K562 (cell line): ENCODE results near the gene PBX2. TPM values are rescaled to one million over a fixed set of nuclear protein-coding genes. Genes with fewer than 3 reads are reported as not detected.

Experiments used
- BMI1 ChIP-seq: fragments of 150-350 bp; IDR thresholded peaks from 2 replicates; pipeline ENCODE4 v1.6.1; 2014; ENCODE audit warnings: low read length
- CCNT2 ChIP-seq: IDR thresholded peaks from 2 replicates; pipeline ENCODE4 v1.6.1; 2011; ENCODE audit warnings: borderline replicate concordance, low read depth, mild to moderate bottlenecking, moderate library complexity, mixed read lengths, low read length; ENCODE audit not compliant: insufficient read length; ENCODE audit errors: extremely low read depth
- CREB1 ChIP-seq, 2 experiments: sonication (generic) in 1 of 2; formaldehyde crosslinking in 1 of 2; IDR thresholded peaks; 2 replicates each; pipeline versions ENCODE4 v1.6.1 to v1.8.0; 2012 to 2022; ENCODE audit warnings: inconsistent platforms in 1 of 2, mild to moderate bottlenecking in 1 of 2, missing genetic modification reagents in 1 of 2, moderate library complexity in 1 of 2
- E2F5 ChIP-seq: sonication (generic); formaldehyde crosslinking; IDR thresholded peaks from 2 replicates; pipeline ENCODE4 v1.8.0; 2022; ENCODE audit warnings: mild to moderate bottlenecking, missing genetic modification reagents
- ELK3 ChIP-seq: fragments of 450-650 bp; formaldehyde crosslinking; IDR thresholded peaks from 2 replicates; pipeline ENCODE4 v1.4.0; 2020; ENCODE audit warnings: mild to moderate bottlenecking
- EP400 ChIP-seq: fragments of 450-650 bp; IDR thresholded peaks from 2 replicates; pipeline ENCODE4 v1.6.1; 2017; ENCODE audit warnings: antibody characterized with exemption, mild to moderate bottlenecking, moderate library complexity
- KHSRP ChIP-seq: fragments of 450-650 bp; IDR thresholded peaks from 2 replicates; pipeline ENCODE4 v1.6.1; 2017
- LCOR ChIP-seq: sonication (generic); formaldehyde crosslinking; IDR thresholded peaks from 2 replicates; pipeline ENCODE4 v1.8.0; 2022; ENCODE audit warnings: mild to moderate bottlenecking, missing genetic modification reagents
- MEF2A ChIP-seq: IDR thresholded peaks from 2 replicates; pipeline ENCODE4 v1.6.1; 2011; ENCODE audit warnings: low read depth, mild to moderate bottlenecking, low read length, moderate library complexity; ENCODE audit not compliant: control insufficient read depth
- NR2C1 ChIP-seq, 2 experiments: fragments of 450-650 bp; IDR thresholded peaks; 2 replicates each; pipeline ENCODE4 v1.6.1; 2017; ENCODE audit warnings: mild to moderate bottlenecking in 2 of 2, antibody characterized with exemption in 1 of 2, inconsistent platforms in 1 of 2, missing compliant biosample characterization in 1 of 2, missing genetic modification characterization in 1 of 2
- PCBP1 ChIP-seq: fragments of 200-400 bp; formaldehyde crosslinking; IDR thresholded peaks from 2 replicates; pipeline ENCODE4 v1.6.1; 2018; ENCODE audit warnings: mild to moderate bottlenecking, low read depth, low read length; ENCODE audit not compliant: poor library complexity, severe bottlenecking
- POLR2A ChIP-seq: fragments of 450-650 bp; conservative IDR thresholded peaks from 2 replicates; pipeline ENCODE4 v1.6.1; 2016
- SFPQ ChIP-seq: fragments of 200-400 bp; formaldehyde crosslinking; IDR thresholded peaks from 2 replicates; pipeline ENCODE4 v1.6.1; 2017; ENCODE audit warnings: mild to moderate bottlenecking, low read depth, low read length, moderate library complexity
- SRSF1 ChIP-seq: fragments of 200-400 bp; formaldehyde crosslinking; IDR thresholded peaks from 2 replicates; pipeline ENCODE4 v1.6.1; 2017; ENCODE audit warnings: mild to moderate bottlenecking, low read depth, low read length, moderate library complexity
- SRSF9 ChIP-seq: fragments of 200-400 bp; formaldehyde crosslinking; IDR thresholded peaks from 2 replicates; pipeline ENCODE4 v1.6.1; 2017; ENCODE audit warnings: low read depth, low read length, borderline replicate concordance
- TEAD2 ChIP-seq: fragments of 450-650 bp; IDR thresholded peaks from 2 replicates; pipeline ENCODE4 v1.6.1; 2016; ENCODE audit warnings: missing genetic modification characterization, control low read depth, missing compliant biosample characterization
- ZNF444 ChIP-seq: fragments of 250-450 bp; sonication (Bioruptor Pico); IDR thresholded peaks from 2 replicates; pipeline ENCODE4 v1.4.0; 2020; ENCODE audit warnings: mild to moderate bottlenecking, moderate library complexity
- ZNF764 ChIP-seq: fragments of 250-450 bp; sonication (Bioruptor Pico); IDR thresholded peaks from 2 replicates; pipeline ENCODE4 v1.4.0; 2020; ENCODE audit warnings: low read depth, mild to moderate bottlenecking, moderate library complexity
- polyA plus RNA-seq, 8 experiments: library from polyadenylated mRNA; depleted of rRNA in 4 of 8; stranded (reverse) in 5 of 8; unstranded in 3 of 8; fragments of >200 nt; fragmentation: Nextera tagmentation in 2 of 8; fragmentation: Illumina TruSeq in 1 of 8; extraction: Ambion mirVana in 2 of 8; extraction: Trizol in 1 of 8; gene quantifications; 2 replicates each; pipeline versions ENCODE4 v1.2.1 to v1.2.3, GENCODE V29; 2011 to 2014; ENCODE audit warnings: inconsistent platforms in 1 of 8, missing spikeins in 1 of 8
- total RNA-seq, 7 experiments: library from RNA; depleted of rRNA in 6 of 7; stranded (reverse); fragments of >200 nt in 6 of 7; fragmentation: Illumina TruSeq in 2 of 7; extraction: Trizol in 2 of 7; gene quantifications; 2 replicates each; pipeline versions ENCODE4 v1.2.1 to v1.2.3, GENCODE V29; 2011 to 2021; ENCODE audit warnings: low replicate concordance in 1 of 7
- TF ChIP-seq, protein P1 (sequence below): fragments of 450-650 bp; IDR thresholded peaks from 2 replicates; pipeline ENCODE4 v1.6.1; 2017; ENCODE audit warnings: antibody characterized with exemption

Gene PBX2
- total and polyA plus RNA-seq, 9 of the 15 experiments (the other 6 are each of a cell fraction or from before 2014, with no cell fraction given) = 1.9 to 134 (median 62.5) TPM

DNA sequence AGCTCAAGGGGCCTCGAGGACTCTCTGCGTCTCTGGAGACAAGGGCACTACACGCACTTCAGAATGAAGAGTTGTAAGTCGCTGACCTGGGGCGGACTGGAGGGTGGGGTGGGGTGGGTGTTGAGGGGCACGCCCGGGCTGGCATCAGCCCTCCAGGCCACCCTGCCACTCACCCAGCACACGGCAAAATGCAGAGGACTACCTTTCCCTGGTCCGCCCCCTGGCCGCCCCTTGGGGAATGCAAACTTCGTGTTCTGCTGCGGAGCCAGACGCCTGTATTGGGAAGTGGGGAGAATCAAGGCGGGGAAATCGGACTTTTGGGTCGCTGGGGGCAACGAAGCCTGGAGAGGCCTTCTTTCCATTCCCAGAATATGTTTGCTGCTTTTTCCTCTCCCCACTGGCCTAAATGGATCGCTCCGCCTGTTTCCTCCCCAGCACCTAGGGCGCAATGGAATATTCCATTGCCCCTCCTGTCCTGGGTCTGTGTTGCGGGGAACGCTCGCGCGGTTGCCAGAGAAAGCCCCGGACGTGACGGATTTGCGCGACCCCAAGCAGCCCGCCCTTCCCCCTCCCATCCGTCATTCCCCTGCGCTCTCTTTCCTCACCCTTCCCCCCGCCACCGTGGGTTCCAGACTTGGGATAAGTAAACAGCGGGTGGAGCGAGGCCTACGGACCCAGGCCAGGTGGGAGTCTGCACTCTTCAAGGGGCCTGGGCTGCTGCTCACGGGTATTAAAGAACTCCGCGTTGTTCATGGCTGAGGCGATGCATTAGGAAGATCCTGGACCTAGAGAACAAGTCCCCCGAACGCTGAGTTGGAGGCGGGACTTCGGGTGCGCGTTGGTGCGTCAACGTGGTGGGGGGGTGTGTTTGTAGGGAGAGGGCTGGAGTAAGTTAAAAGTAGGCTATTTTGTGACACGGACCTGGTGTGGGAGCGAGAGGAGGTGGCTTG lies 36.2 kb downstream of the PBX2 start, which contains the start of gene PPT2 (continued):
- TF ChIP-seq SFPQ (no peak), POLR2A (peak; percentile 82), LCOR (CRISPR knock-in tag) (peak; percentile 78), KHSRP (peak; percentile 77; the same call in 1 of the 2 replicates), SRSF9 (no peak), ZNF764 (CRISPR knock-in tag) (no peak), BMI1 (no peak), ZNF444 (CRISPR knock-in tag) (no peak), TEAD2 (tag) (no peak), SRSF1 (no peak), EP400 (peak; percentile 92; the same call in 1 of the 2 replicates), CCNT2 (peak; percentile 54), MEF2A (no peak), NR2C1 (IDR thresholded peaks at IDR 0.05) (peak; percentile 69), NR2C1 (tag; IDR thresholded peaks at IDR 0.05) (peak; percentile 59), CREB1 (IDR thresholded peaks at IDR 0.05) (peak; percentile 99), CREB1 (CRISPR knock-in tag; IDR thresholded peaks at IDR 0.05) (peak; percentile 99), ELK3 (CRISPR knock-in tag) (no peak), E2F5 (CRISPR knock-in tag) (peak; percentile 63; the same call in 1 of the 2 replicates), PCBP1 (no peak)
- TF ChIP-seq, protein P1, sequence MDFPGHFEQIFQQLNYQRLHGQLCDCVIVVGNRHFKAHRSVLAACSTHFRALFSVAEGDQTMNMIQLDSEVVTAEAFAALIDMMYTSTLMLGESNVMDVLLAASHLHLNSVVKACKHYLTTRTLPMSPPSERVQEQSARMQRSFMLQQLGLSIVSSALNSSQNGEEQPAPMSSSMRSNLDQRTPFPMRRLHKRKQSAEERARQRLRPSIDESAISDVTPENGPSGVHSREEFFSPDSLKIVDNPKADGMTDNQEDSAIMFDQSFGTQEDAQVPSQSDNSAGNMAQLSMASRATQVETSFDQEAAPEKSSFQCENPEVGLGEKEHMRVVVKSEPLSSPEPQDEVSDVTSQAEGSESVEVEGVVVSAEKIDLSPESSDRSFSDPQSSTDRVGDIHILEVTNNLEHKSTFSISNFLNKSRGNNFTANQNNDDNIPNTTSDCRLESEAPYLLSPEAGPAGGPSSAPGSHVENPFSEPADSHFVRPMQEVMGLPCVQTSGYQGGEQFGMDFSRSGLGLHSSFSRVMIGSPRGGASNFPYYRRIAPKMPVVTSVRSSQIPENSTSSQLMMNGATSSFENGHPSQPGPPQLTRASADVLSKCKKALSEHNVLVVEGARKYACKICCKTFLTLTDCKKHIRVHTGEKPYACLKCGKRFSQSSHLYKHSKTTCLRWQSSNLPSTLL = no peak
